H1 (cell line): Measurements from ENCODE around the gene PLEKHH2. TPM values are rescaled to one million over a fixed set of nuclear protein-coding genes. Genes with fewer than 3 reads are reported as not detected.

Source experiments
- EGR1 ChIP-seq: IDR thresholded peaks from 2 replicates; pipeline ENCODE4 v1.6.1; 2011; ENCODE audit warnings: low read depth, low read length, borderline replicate concordance
- RAD21 ChIP-seq, 2 experiments: IDR thresholded peaks in 1 of 2; conservative IDR thresholded peaks in 1 of 2; 2 replicates each; pipeline ENCODE4 v1.6.1; 2011; ENCODE audit warnings: low read depth in 2 of 2, low read length in 2 of 2, improper control_type of control experiment in 1 of 2, inconsistent platforms in 1 of 2, mild to moderate bottlenecking in 1 of 2, moderate library complexity in 1 of 2
- RFX5 ChIP-seq: IDR thresholded peaks from 2 replicates; pipeline ENCODE4 v1.6.1; 2011; ENCODE audit warnings: low read depth, low read length, improper control_type of control experiment, borderline replicate concordance
- SIX5 ChIP-seq: IDR thresholded peaks from 2 replicates; pipeline ENCODE4 v1.6.1; 2011; ENCODE audit warnings: mild to moderate bottlenecking, low read depth, low read length
- TAF7 ChIP-seq: optimal IDR thresholded peaks from 2 replicates; pipeline ENCODE3; 2011; ENCODE audit warnings: low read depth, mild to moderate bottlenecking, inconsistent platforms, low read length, moderate library complexity, borderline replicate concordance
- polyA plus RNA-seq, 7 experiments: library from polyadenylated mRNA; depleted of rRNA in 3 of 7; stranded (reverse) in 5 of 7; unstranded in 2 of 7; fragments of >200 nt in 5 of 7; fragments of 200-250 nt in 2 of 7; gene quantifications; 1 replicate in 5 of 7; 2 replicates in 1 of 7; 4 replicates in 1 of 7; pipeline versions ENCODE4 v1.2.1 to v1.2.3, GENCODE V29; 2011 to 2013; ENCODE audit warnings: missing spikeins in 2 of 7, mixed read lengths in 2 of 7
- total RNA-seq: library from RNA; stranded (reverse); fragmentation: NEBNext Ultra II Directional; extraction: Animal tissue kit (Norgen Biotek cat#: 25700); gene quantifications from 2 replicates; pipeline ENCODE4 v1.2.1, GENCODE V29; 2021

The PLEKHH2 gene
- total and polyA plus RNA-seq, 2 of the 8 experiments (the other 6 are each of a cell fraction or from before 2014, with no cell fraction given), result 2.2 to 5.0 TPM

DNA sequence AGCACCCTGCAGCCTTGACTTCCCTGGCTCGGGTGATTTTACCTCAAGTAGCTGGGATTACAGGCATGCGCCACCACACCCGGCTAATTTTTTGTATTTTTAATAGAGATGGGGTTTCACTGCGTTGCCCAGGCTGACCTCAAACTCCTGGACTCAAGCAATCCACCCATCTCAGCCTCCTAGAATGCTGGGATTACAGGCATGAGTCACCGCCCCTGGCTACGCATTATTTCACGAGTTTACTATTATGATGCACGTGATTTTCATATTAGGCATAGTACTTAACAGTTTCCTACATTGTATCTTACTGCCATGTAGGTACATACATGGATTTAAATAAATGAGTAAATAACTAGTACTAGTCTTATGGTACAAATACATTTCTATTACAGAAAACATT is 141.2 kb downstream of the PLEKHH2 start (continued):
- TF ChIP-seq RAD21 (IDR thresholded peaks at IDR 0.05 in 1 of 2, conservative IDR thresholded peaks at IDR 0.05 in 1 of 2; ENCODE audit: low read depth in 2 of 2, low read length in 2 of 2) (no peak), RFX5 (no peak), TAF7 (no peak), SIX5 (no peak), EGR1 (no peak)
